ENCODE data around the gene FASTK.

DNA sequence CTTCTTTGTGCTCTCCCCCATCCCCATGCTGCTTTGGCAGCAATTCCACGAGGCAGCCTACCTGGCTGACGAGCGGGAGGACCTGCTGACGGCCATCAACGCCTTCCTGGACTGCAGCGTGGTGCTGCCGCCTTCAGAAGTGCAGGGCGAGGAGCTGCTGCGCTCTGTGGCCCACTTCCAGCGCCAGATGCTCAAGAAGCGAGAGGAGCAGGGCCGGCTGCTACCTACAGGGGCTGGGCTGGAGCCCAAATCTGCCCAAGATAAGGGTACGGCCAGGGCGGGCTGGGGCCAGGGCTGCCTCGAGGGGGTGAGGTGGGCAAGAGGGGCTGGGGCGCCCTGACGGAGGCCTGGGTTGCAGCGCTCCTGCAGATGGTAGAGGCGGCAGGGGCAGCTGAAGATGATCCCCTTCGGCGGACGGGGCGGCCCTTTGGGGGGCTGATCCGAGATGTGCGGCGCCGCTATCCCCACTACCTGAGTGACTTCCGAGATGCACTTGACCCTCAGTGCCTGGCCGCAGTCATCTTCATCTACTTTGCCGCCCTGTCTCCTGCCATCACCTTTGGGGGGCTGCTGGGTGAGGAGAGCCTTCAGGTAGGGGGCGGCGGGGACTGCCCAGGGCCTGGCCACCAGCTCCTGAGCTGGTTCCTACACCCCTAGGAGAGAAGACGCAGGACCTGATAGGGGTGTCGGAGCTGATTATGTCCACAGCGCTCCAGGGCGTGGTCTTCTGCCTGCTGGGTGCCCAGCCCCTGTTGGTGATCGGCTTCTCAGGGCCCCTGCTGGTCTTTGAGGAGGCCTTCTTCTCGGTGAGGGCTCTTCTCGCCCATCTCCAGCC is 9.4 kb downstream of the FASTK start:
- TF ChIP-seq, protein P1, sequence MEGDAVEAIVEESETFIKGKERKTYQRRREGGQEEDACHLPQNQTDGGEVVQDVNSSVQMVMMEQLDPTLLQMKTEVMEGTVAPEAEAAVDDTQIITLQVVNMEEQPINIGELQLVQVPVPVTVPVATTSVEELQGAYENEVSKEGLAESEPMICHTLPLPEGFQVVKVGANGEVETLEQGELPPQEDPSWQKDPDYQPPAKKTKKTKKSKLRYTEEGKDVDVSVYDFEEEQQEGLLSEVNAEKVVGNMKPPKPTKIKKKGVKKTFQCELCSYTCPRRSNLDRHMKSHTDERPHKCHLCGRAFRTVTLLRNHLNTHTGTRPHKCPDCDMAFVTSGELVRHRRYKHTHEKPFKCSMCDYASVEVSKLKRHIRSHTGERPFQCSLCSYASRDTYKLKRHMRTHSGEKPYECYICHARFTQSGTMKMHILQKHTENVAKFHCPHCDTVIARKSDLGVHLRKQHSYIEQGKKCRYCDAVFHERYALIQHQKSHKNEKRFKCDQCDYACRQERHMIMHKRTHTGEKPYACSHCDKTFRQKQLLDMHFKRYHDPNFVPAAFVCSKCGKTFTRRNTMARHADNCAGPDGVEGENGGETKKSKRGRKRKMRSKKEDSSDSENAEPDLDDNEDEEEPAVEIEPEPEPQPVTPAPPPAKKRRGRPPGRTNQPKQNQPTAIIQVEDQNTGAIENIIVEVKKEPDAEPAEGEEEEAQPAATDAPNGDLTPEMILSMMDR (conservative IDR thresholded peaks at IDR 0.05; ENCODE audit: low read length): no peak
- no peak for TF ChIP-seq EZH2phosphoT487 (IDR thresholded peaks at IDR 0.05; ENCODE audit: borderline replicate concordance)

All from Loucy (cell line).